Activated naive CD8-positive, alpha-beta T cell treated with anti-CD3 and anti-CD28 coated beads for 36 hours (primary cell): ENCODE data around the gene BCL2L15. TPM values are rescaled to one million over a fixed set of nuclear protein-coding genes. Genes with fewer than 3 reads are reported as not detected.

Experiments used
- DNase-seq: peaks from one replicate; pipeline ENCODE4 v3.0.0; 2021
- H3K27ac Mint-ChIP-seq: one replicate; pipeline ENCODE4 v1.8.0; 2022; ENCODE audit warnings: mild to moderate bottlenecking, moderate library complexity, mixed read lengths
- H3K27me3 Mint-ChIP-seq: one replicate; pipeline ENCODE4 v1.8.0; 2022; ENCODE audit warnings: mild to moderate bottlenecking, mixed read lengths
- H3K36me3 Mint-ChIP-seq: one replicate; pipeline ENCODE4 v1.8.0; 2021; ENCODE audit warnings: mild to moderate bottlenecking, mixed read lengths
- H3K4me1 Mint-ChIP-seq: one replicate; pipeline ENCODE4 v1.8.0; 2021; ENCODE audit warnings: mixed read lengths
- H3K4me3 Mint-ChIP-seq: one replicate; pipeline ENCODE4 v1.8.0; 2022; ENCODE audit warnings: mild to moderate bottlenecking, moderate library complexity, mixed read lengths
- H3K9me3 Mint-ChIP-seq: one replicate; pipeline ENCODE4 v1.8.0; 2022; ENCODE audit warnings: mixed read lengths
- total RNA-seq, 2 experiments: library from RNA; stranded (reverse); gene quantifications; one replicate each; pipeline ENCODE4 v1.2.3, GENCODE V29; 2021

Gene BCL2L15
- total RNA-seq, 2 experiments from 2014 or later = 0.88 to 2.2 TPM

- DNase-seq = no peak
- no peaks in the 10 kb centered on the region for H3K27me3 Mint-ChIP-seq
- no peak overlapping the region for H3K4me3 Mint-ChIP-seq
- H3K36me3 Mint-ChIP-seq = peaks cover 26% of the 10 kb centered on the region
- H3K4me1 Mint-ChIP-seq = peaks cover 6% of the 10 kb centered on the region
- no peaks in the 10 kb centered on the region for H3K9me3 Mint-ChIP-seq
- H3K27ac Mint-ChIP-seq = no peak overlapping the region
These were observed 51.6 kb downstream of the BCL2L15 start for GRCh38 chr1:113835686-113836290.

- H3K9me3 Mint-ChIP-seq = no peaks in the 10 kb centered on the region
- H3K4me1 Mint-ChIP-seq = peaks cover 6% of the 10 kb centered on the region
- H3K27me3 Mint-ChIP-seq = no peaks in the 10 kb centered on the region
- H3K27ac Mint-ChIP-seq = no peak overlapping the region
- no peak for DNase-seq
- no peak overlapping the region for H3K4me3 Mint-ChIP-seq
- peaks cover 22% of the 10 kb centered on the region for H3K36me3 Mint-ChIP-seq
These were observed 52.7 kb downstream of the BCL2L15 start for GRCh38 chr1:113834716-113835115.

Other genes with a start within 250 kb of the BCL2L15 start
- gene PHTF1, start 128.1 kb downstream of the BCL2L15 start, total RNA-seq = 10 to 100 TPM; 14.5 to 17.2 TPM
- gene RSBN1, start 75.1 kb downstream of the BCL2L15 start, total RNA-seq = 10 to 100 TPM; 15.4 to 16.3 TPM
- gene PTPN22, start 15.9 kb downstream of the BCL2L15 start, total RNA-seq = 10 to 100 TPM; 67.9 to 68.4 TPM
- gene AP4B1, start 17.2 kb upstream of the BCL2L15 start, total RNA-seq = 10 to 100 TPM; 36.8 to 37.7 TPM
- 10 to 100 TPM; 25.2 to 26.5 TPM for gene DCLRE1B, start 17.7 kb upstream of the BCL2L15 start, total RNA-seq
- 10 to 100 TPM; 41.1 to 45.7 TPM for gene HIPK1, start 41.7 kb upstream of the BCL2L15 start, total RNA-seq
- gene OLFML3, start 91.9 kb upstream of the BCL2L15 start, total RNA-seq = under 1 TPM in 1 of 2 experiments, not detected in 1; 0.20 TPM